ENCODE data around the gene L1TD1. TPM values are rescaled to one million over a fixed set of nuclear protein-coding genes. Genes with fewer than 3 reads are reported as not detected.
"Not testable (repeated sequence)": the region's sequence is repeated elsewhere in the genome, so short reads cannot be mapped to it uniquely, and the experiment has no call there.

Gene L1TD1
- total RNA-seq, 2 experiments from 2014 or later, result not detected

GRCh38 chr1:62210960-62211359, 16.3 kb downstream of the L1TD1 start:
- Mint-ChIP-seq H3K27me3 (peaks cover 9% of the 10 kb centered on the region), H3K27ac (no peak overlapping the region), H3K36me3 (peaks cover 3% of the 10 kb centered on the region), H3K4me1 (peaks cover 6% of the 10 kb centered on the region), H3K9me3 (ENCODE audit: low read depth) (peaks cover 12% of the 10 kb centered on the region), H3K4me3 (no peak overlapping the region)
- CTCF ChIA-PET, result no interaction called here
- ATAC-seq (no peak), DNase-seq (no peak)

GRCh38 chr1:62212411-62212810, 17.8 kb downstream of the L1TD1 start:
- peaks cover 6% of the 10 kb centered on the region for H3K4me1 Mint-ChIP-seq
- H3K36me3 Mint-ChIP-seq, result peaks cover 3% of the 10 kb centered on the region
- no peak overlapping the region for H3K4me3 Mint-ChIP-seq
- H3K27ac Mint-ChIP-seq, result no peak overlapping the region
- H3K27me3 Mint-ChIP-seq, result peaks cover 3% of the 10 kb centered on the region
- peaks cover 9% of the 10 kb centered on the region for H3K9me3 Mint-ChIP-seq (ENCODE audit: low read depth)
- DNase-seq (no peak), ATAC-seq (no peak)
- CTCF ChIA-PET, result interaction anchor here (0.6 kb wide), 1 partner anchor 122 kb away, joined by 4 read pairs; no protein-coding TSS in a partner anchor

DNA sequence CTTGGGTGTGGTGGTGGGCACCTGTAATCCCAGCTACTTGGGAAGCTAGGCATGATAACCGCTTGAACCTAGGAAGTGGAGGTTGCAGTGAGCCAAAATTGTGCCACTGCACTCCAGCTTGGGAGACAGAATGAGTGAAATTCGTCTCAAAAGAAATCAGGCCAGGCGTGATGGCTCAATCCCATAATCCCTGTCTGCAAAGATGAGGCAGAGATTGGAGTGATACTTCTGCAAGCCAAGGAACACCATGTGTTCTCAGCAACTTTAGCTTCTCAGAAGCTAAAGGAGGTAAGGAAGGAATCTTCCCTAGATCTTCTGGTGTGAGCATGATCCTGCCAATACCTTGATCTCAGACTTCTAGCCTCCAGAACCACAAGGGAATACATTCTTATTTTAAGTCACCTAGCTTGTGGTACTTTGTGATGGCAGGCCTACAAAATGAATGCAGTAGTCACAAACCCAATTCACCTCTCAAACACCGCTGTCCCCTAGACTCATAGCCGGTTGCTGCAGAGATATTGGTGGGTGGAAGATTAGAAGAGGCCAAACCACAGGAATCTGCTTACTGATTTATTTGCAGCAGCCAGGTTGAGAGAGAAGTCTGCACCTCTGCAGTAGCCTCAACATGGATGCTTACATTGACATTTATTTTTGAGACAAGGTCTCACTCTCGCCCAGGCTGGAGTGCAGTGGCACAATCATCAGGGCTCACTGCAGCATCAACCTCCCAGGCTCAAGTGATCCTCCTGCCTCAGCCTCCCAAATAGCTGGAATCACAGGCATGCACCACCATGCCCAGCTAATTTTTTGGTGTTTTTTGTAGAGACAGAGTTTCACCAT, 18.6 kb downstream of the L1TD1 start:
- ATAC-seq, result no peak
- DNase-seq, result no peak
- Mint-ChIP-seq H3K27ac (no peak overlapping the region), H3K4me1 (peaks cover 6% of the 10 kb centered on the region), H3K27me3 (peaks cover 3% of the 10 kb centered on the region), H3K36me3 (peaks cover 3% of the 10 kb centered on the region), H3K9me3 (ENCODE audit: low read depth) (peaks cover 9% of the 10 kb centered on the region), H3K4me3 (no peak overlapping the region)
- CTCF ChIA-PET, result no interaction called here

- H3K4me1 Mint-ChIP-seq, result no peaks in the 10 kb centered on the region
- no peaks in the 10 kb centered on the region for H3K27me3 Mint-ChIP-seq
- ATAC-seq (no peak), DNase-seq (no peak)
- H3K36me3 Mint-ChIP-seq, result no peaks in the 10 kb centered on the region
- no peaks in the 10 kb centered on the region for H3K9me3 Mint-ChIP-seq (ENCODE audit: low read depth)
- CTCF ChIA-PET, result no interaction called here
- H3K4me3 Mint-ChIP-seq, result no peak overlapping the region
- H3K27ac Mint-ChIP-seq, result no peak overlapping the region
Measured at GRCh38 chr1:62218604-62219003, 24.0 kb downstream of the L1TD1 start.

DNA sequence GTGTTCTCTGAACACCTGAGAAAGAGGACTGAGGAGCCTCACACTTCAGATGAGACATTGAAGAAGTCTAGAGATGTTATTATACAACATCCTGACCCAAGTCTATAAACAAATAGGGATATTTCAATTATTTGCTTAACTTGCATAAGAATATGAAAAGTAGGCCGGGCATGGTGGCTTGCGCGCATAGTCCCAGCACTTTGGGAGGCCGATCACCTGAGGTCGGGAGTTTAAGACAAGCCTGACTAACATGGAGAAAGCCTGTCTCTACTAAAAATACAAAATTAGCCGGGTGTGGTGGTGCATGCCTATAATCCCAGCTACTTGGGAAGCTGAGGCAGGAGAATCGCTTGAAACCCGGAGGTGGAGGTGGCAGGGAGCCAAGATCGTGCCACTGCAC, 25.8 kb downstream of the L1TD1 start:
- ATAC-seq; H3K4me1 Mint-ChIP-seq; H3K36me3 Mint-ChIP-seq; H3K4me3 Mint-ChIP-seq; H3K9me3 Mint-ChIP-seq (ENCODE audit: low read depth); DNase-seq; H3K27me3 Mint-ChIP-seq; H3K27ac Mint-ChIP-seq; CTCF ChIA-PET: not testable (repeated sequence)

DNA sequence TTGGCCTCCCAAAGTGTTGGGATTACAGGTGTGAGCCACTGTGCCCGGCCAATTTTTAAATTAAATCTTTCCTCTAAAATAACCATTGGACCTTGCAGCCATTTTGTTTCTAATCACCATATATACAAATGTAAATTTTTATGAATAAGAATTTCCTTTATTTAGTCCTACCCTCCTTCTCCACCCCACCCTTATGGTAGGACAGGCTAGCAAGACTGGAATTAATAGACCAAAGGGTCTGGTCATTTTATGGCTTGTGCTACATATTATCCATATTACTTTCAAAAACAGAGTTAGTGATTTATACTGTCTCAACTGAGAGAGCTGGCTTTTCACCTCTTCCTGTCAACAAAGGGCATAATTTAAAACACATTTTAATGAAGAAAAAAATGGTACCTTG, 26.5 kb downstream of the L1TD1 start:
- CTCF ChIA-PET, result no interaction called here
- Mint-ChIP-seq H3K4me1 (no peaks in the 10 kb centered on the region), H3K27ac (no peak overlapping the region), H3K36me3 (no peaks in the 10 kb centered on the region), H3K27me3 (no peaks in the 10 kb centered on the region), H3K9me3 (ENCODE audit: low read depth) (no peaks in the 10 kb centered on the region), H3K4me3 (no peak overlapping the region)
- ATAC-seq (no peak), DNase-seq (no peak)

GRCh38 chr1:62222321-62222720, 27.7 kb downstream of the L1TD1 start:
- Mint-ChIP-seq H3K4me1 (no peaks in the 10 kb centered on the region), H3K4me3 (no peak overlapping the region), H3K9me3 (ENCODE audit: low read depth) (no peaks in the 10 kb centered on the region), H3K27ac (no peak overlapping the region), H3K36me3 (no peaks in the 10 kb centered on the region), H3K27me3 (no peaks in the 10 kb centered on the region)
- DNase-seq, result no peak
- CTCF ChIA-PET, result no interaction called here
- no peak for ATAC-seq

DNA sequence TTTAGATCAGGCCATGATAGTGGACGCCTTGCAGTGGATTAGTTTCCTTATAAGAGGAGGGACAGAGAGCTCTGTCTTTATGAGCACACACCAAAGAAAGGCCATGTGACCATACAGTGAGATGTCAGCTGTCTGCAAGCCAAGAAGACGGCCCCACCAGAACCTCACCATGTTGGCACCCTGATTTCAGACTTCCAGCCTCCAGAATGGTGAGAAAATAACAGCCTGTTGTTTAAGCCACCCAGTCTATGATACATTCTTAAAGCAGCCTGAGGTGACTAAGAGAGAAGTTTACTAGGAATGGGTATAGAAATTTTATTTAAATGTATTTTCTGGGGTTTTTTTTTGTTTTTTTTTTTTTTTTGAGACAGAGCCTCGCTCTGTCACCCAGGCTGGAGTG, 29.5 kb downstream of the L1TD1 start:
- CTCF ChIA-PET, result no interaction called here
- ATAC-seq, result no peak
- DNase-seq, result no peak
- Mint-ChIP-seq H3K27me3 (no peaks in the 10 kb centered on the region), H3K9me3 (ENCODE audit: low read depth) (no peaks in the 10 kb centered on the region), H3K27ac (no peak overlapping the region), H3K4me3 (no peak overlapping the region), H3K36me3 (no peaks in the 10 kb centered on the region), H3K4me1 (no peaks in the 10 kb centered on the region)

DNA sequence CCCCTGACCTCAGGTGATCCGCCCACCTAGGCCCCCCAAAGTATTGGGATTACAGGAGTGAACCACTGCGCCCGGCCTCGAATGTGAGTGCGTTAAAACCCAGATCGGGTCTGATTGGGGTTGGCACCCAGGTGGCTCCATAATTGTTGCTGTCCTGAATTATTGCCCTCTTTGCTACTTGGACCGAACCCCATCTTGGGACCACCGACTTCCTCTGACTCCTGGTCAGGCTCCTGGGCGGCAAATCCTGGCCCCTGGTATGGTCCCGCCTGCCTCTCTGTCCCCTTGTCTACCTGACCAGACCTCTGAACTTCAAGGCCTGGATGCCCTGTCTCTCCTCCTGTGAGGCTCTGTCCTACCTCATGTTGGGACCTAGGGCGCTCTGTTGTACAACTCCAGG, 32.8 kb downstream of the L1TD1 start:
- DNase-seq, result no peak
- H3K27ac Mint-ChIP-seq, result no peak overlapping the region
- no peak for ATAC-seq
- no peak overlapping the region for H3K4me3 Mint-ChIP-seq
- H3K36me3 Mint-ChIP-seq, result no peaks in the 10 kb centered on the region
- H3K4me1 Mint-ChIP-seq, result no peaks in the 10 kb centered on the region
- CTCF ChIA-PET, result no interaction called here
- H3K27me3 Mint-ChIP-seq, result no peaks in the 10 kb centered on the region
- H3K9me3 Mint-ChIP-seq (ENCODE audit: low read depth), result no peaks in the 10 kb centered on the region

- ATAC-seq, result no peak
- CTCF ChIA-PET, result no interaction called here
- no peak overlapping the region for H3K27ac Mint-ChIP-seq
- DNase-seq, result no peak
- H3K4me3 Mint-ChIP-seq, result no peak overlapping the region
- H3K4me1 Mint-ChIP-seq, result no peaks in the 10 kb centered on the region
- no peaks in the 10 kb centered on the region for H3K36me3 Mint-ChIP-seq
- H3K9me3 Mint-ChIP-seq (ENCODE audit: low read depth), result no peaks in the 10 kb centered on the region
- no peaks in the 10 kb centered on the region for H3K27me3 Mint-ChIP-seq
Measured at GRCh38 chr1:62228136-62228882, 33.7 kb downstream of the L1TD1 start.

- H3K4me3 Mint-ChIP-seq, result no peak overlapping the region
- no peaks in the 10 kb centered on the region for H3K9me3 Mint-ChIP-seq (ENCODE audit: low read depth)
- DNase-seq, result no peak
- no peaks in the 10 kb centered on the region for H3K36me3 Mint-ChIP-seq
- no peaks in the 10 kb centered on the region for H3K27me3 Mint-ChIP-seq
- no peak for ATAC-seq
- no peaks in the 10 kb centered on the region for H3K4me1 Mint-ChIP-seq
- CTCF ChIA-PET, result interaction anchor here (0.5 kb wide), 1 partner anchor 55 kb away, joined by 3 read pairs; no protein-coding TSS in a partner anchor
- no peak overlapping the region for H3K27ac Mint-ChIP-seq
Measured at GRCh38 chr1:62228883-62229187, 34.2 kb downstream of the L1TD1 start.

DNA sequence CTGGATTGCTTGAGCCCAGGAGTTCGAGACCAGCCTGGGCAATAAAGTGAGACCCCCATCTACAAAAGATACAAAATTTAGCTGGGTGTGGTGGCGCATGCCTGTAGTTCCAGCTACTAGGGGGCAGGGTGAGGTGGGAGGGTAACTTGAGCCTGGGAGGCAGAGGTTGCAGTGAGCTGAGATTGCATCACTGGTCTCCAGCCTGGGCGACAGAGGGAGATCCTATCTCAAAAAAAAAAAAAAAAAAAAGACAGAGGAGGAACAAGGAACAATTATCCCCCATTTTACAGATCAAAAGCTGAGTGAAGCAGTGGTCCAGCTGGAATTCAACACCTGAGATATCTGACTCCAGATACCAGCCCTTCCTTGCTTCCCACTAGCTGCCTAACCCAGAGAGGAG, 34.8 kb downstream of the L1TD1 start:
- no peak overlapping the region for H3K27ac Mint-ChIP-seq
- no peak overlapping the region for H3K4me3 Mint-ChIP-seq
- H3K36me3 Mint-ChIP-seq, result no peaks in the 10 kb centered on the region

DNA sequence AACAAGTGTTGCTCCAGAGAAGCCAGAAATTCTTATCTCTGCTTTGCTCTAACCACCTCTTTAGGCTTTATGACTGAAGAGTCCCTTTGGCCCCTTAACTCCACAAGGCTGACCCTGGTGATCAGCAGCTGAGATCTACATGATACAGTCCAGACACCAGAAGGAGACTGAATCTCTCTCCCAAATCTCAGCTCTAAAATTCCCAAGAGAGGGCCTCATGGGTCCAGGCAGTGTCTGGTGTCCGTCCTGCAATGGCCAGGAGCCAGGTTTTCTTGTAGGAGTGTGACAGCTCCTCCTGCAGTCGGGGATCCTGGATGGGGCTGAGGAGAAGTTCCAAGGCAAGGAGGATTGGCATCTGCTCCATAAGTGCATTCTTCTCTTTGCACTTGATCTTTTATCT, 35.3 kb downstream of the L1TD1 start:
- no peaks in the 10 kb centered on the region for H3K36me3 Mint-ChIP-seq
- H3K27me3 Mint-ChIP-seq, result no peaks in the 10 kb centered on the region
- DNase-seq, result no peak
- CTCF ChIA-PET, result no interaction called here
- no peak for ATAC-seq
- H3K4me3 Mint-ChIP-seq, result no peak overlapping the region
- no peaks in the 10 kb centered on the region for H3K9me3 Mint-ChIP-seq (ENCODE audit: low read depth)
- no peak overlapping the region for H3K27ac Mint-ChIP-seq
- no peaks in the 10 kb centered on the region for H3K4me1 Mint-ChIP-seq

More for the DNA sequence above, 34.8 kb downstream of the L1TD1 start:
- no peaks in the 10 kb centered on the region for H3K27me3 Mint-ChIP-seq
- CTCF ChIA-PET, result interaction anchor here (0.5 kb wide), 1 partner anchor 55 kb away, joined by 3 read pairs; no protein-coding TSS in a partner anchor
- DNase-seq (no peak), ATAC-seq (no peak)
- H3K9me3 Mint-ChIP-seq (ENCODE audit: low read depth), result no peaks in the 10 kb centered on the region
- no peaks in the 10 kb centered on the region for H3K4me1 Mint-ChIP-seq

DNA sequence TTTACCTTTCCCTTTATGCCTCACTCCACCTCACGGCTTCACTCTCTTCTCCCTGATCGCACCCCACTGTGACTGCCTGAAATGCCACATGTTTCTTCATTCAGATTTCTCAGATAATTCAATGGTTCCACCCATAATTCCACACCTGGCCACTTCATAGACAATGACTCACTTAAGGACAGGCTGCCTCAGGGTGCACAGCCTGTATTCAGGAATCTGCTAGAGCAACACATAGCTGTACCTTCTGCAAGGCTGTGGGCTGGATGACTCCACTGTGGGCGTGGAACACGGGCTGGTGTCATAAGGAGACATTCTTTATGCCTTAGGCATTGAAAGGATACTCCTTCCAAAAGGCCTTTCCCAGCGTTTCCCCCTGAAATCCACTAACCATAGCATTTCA, 36.1 kb downstream of the L1TD1 start:
- Mint-ChIP-seq H3K36me3 (no peaks in the 10 kb centered on the region), H3K9me3 (ENCODE audit: low read depth) (no peaks in the 10 kb centered on the region), H3K27ac (no peak overlapping the region), H3K27me3 (no peaks in the 10 kb centered on the region), H3K4me3 (no peak overlapping the region), H3K4me1 (no peaks in the 10 kb centered on the region)
- DNase-seq (no peak), ATAC-seq (no peak)
- CTCF ChIA-PET, result no interaction called here

Measured in activated CD8-positive, alpha-beta memory T cell treated with anti-CD3 and anti-CD28 coated beads, Interleukin-2, amount 10 ng/mL, durations not matched to agents 7 days and 5 days (primary cell).